HCEC 1CT (cell line): ENCODE results near the gene DHRS7B.
"Not testable (repeated sequence)": the region's sequence is repeated elsewhere in the genome, so short reads cannot be mapped to it uniquely, and the experiment has no call there.

Experiments
- DNase-seq: peaks from one replicate; pipeline ENCODE4 v3.0.0-alpha.2; 2017

The DHRS7B gene

GRCh38 chr17:21212826-21213637 lies 86.3 kb downstream of the DHRS7B start:
- peak; percentile 13 for DNase-seq

- peak; percentile 6 for DNase-seq
Measured at GRCh38 chr17:21213638-21214014, 86.9 kb downstream of the DHRS7B start.

- DNase-seq, result peak; percentile 96
Measured at GRCh38 chr17:21214015-21214776, 87.4 kb downstream of the DHRS7B start, which contains the start of gene TMEM11. Gene TMEM11 (minus strand): TSS chr17:21214161. CDS start chr17:21214152, 9 bp downstream.

GRCh38 chr17:21214777-21215541 lies 88.2 kb downstream of the DHRS7B start:
- DNase-seq, result no peak

GRCh38 chr17:21215935-21216334 lies 89.2 kb downstream of the DHRS7B start:
- no peak for DNase-seq

- no peak for DNase-seq
Measured at GRCh38 chr17:21217346-21217745, 90.6 kb downstream of the DHRS7B start.

GRCh38 chr17:21218101-21218500 lies 91.3 kb downstream of the DHRS7B start:
- DNase-seq, result no peak

GRCh38 chr17:21218831-21219380 lies 92.1 kb downstream of the DHRS7B start:
- DNase-seq, result no peak

GRCh38 chr17:21223086-21223485 lies 96.3 kb downstream of the DHRS7B start:
- DNase-seq, result no peak

GRCh38 chr17:21227277-21227676 lies 100.5 kb downstream of the DHRS7B start:
- not testable (repeated sequence) for DNase-seq

- DNase-seq, result no peak
Measured at GRCh38 chr17:21228111-21228510, 101.3 kb downstream of the DHRS7B start.

- no peak for DNase-seq
Measured at GRCh38 chr17:21228845-21229244, 102.1 kb downstream of the DHRS7B start.

- no peak for DNase-seq
Measured at GRCh38 chr17:21231533-21231932, 104.8 kb downstream of the DHRS7B start.

GRCh38 chr17:21232033-21232749 lies 105.4 kb downstream of the DHRS7B start:
- no peak for DNase-seq

- DNase-seq, result no peak
Measured at GRCh38 chr17:21233581-21234347, 107.0 kb downstream of the DHRS7B start.

- no peak for DNase-seq
Measured at GRCh38 chr17:21235921-21236320, 109.2 kb downstream of the DHRS7B start.

GRCh38 chr17:21239680-21240368 lies 113.1 kb downstream of the DHRS7B start:
- peak; percentile 41 for DNase-seq

- no peak for DNase-seq
Measured at GRCh38 chr17:21240369-21241055, 113.7 kb downstream of the DHRS7B start.
